Measurements from ENCODE around the gene RPS6KA4.
"Not testable (repeated sequence)": the region's sequence is repeated elsewhere in the genome, so short reads cannot be mapped to it uniquely, and the experiment has no call there.

Gene RPS6KA4

DNA sequence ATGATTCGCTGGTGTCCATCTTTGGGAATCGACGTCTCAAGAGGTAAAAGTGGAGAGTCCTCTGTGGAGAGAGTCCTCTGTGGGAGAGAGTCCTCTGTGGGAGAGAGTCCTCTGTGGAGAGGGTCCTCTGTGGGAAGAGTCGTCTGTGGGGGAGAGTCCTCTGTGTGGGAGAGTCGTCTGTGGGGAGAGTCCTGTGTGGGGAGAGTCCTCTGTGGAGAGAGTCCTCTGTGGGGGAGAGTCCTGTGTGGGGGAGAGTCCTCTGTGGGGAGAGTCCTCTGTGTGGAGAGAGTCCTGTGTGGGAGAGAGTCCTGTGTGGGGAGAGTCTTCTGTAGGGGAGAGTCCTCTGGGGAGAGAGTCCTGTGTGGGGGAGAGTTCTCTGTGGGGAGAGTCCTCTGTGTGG is 37.9 kb upstream of the RPS6KA4 start:
- TF ChIP-seq, protein P1, sequence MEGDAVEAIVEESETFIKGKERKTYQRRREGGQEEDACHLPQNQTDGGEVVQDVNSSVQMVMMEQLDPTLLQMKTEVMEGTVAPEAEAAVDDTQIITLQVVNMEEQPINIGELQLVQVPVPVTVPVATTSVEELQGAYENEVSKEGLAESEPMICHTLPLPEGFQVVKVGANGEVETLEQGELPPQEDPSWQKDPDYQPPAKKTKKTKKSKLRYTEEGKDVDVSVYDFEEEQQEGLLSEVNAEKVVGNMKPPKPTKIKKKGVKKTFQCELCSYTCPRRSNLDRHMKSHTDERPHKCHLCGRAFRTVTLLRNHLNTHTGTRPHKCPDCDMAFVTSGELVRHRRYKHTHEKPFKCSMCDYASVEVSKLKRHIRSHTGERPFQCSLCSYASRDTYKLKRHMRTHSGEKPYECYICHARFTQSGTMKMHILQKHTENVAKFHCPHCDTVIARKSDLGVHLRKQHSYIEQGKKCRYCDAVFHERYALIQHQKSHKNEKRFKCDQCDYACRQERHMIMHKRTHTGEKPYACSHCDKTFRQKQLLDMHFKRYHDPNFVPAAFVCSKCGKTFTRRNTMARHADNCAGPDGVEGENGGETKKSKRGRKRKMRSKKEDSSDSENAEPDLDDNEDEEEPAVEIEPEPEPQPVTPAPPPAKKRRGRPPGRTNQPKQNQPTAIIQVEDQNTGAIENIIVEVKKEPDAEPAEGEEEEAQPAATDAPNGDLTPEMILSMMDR (IDR thresholded peaks at IDR 0.05; ENCODE audit: low read depth, low read length, missing control alignments) = no peak
- no peak overlapping the region for H3K4me3 ChIP-seq (ENCODE audit: low read depth, low read length)
- no peak for DNase-seq (ENCODE audit: low read depth)

DNA sequence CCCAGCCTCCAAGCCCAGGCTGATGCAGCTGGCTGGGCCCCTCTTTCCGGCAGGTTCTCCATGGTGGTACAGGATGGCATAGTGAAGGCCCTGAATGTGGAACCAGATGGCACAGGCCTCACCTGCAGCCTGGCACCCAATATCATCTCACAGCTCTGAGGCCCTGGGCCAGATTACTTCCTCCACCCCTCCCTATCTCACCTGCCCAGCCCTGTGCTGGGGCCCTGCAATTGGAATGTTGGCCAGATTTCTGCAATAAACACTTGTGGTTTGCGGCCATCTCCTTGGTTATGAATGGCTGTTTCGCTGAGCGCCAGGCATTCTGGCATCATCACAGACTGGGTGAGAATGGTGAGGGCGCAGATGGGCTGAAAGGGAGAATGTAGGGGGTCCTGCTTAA is 37.4 kb upstream of the RPS6KA4 start:
- TF ChIP-seq, protein P1 (IDR thresholded peaks at IDR 0.05; ENCODE audit: low read depth, low read length, missing control alignments) = no peak
- DNase-seq (ENCODE audit: low read depth) = no peak
- no peak overlapping the region for H3K4me3 ChIP-seq (ENCODE audit: low read depth, low read length)

DNA sequence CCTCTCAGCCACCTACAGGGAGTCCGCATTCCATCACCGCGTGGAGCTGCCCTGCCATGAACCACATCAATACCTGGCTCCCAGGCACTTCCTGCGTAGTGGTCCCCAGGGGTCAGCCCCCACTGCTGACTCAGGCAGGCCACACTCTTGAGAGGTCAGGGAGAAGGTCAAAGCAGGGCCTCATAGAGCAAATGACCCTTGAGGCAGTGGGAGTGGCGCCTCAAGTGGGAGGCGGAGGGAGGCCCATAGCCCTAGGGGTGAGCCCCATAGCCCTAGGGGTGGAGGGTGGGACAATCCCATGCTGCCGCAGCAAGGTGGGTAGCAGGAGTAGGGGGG is 36.1 kb upstream of the RPS6KA4 start:
- no peak for DNase-seq (ENCODE audit: low read depth)
- TF ChIP-seq, protein P1 (IDR thresholded peaks at IDR 0.05; ENCODE audit: low read depth, low read length, missing control alignments) = no peak
- no peak overlapping the region for H3K4me3 ChIP-seq (ENCODE audit: low read depth, low read length)

DNA sequence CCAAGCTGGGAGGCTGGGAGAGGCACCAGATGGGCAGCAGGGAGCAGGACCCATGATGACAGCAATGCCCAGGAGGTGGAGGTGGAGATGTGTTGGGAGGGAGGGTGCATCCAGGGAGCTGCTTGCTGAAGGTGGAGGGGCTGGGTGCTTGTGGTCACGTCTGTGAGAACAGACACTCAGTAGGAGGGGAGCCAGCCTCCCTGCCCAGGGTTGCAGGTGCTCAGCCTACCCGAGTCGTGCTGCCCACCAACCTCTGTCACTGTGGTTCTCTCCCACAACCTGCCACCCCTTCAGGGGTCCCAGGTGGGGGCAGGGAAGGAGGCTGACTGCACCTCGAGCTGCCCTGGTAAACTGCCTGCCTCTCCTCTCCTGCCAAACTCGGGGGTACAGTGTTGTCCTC is 35.6 kb upstream of the RPS6KA4 start:
- DNase-seq (ENCODE audit: low read depth) = no peak

DNA sequence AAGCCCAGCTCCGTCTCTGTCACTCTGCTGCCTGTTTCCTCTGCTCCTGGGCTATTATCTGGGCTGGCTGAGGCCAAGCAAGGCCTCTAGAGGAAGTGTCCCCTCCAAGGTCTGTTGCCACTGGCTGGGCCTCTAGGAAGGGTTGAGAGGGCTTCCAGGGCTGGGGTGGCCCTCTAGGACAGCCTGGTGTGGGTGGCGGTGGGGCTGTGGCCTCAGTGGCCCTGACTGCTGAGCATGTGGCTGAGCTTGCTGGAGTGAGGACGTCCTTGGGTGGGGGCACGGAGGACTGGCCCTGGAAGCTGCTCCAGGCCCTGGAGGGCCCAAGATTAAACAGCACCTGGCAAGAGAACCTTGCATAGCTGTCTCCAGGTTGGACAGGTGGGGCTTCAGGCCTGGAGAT is 35.0 kb upstream of the RPS6KA4 start:
- not testable (repeated sequence) for H3K4me3 ChIP-seq (ENCODE audit: low read depth, low read length); DNase-seq (ENCODE audit: low read depth)

More for the DNA sequence above, 35.6 kb upstream of the RPS6KA4 start:
- TF ChIP-seq, protein P1 (IDR thresholded peaks at IDR 0.05; ENCODE audit: low read depth, low read length, missing control alignments) = no peak
- H3K4me3 ChIP-seq (ENCODE audit: low read depth, low read length) = no peak overlapping the region

DNA sequence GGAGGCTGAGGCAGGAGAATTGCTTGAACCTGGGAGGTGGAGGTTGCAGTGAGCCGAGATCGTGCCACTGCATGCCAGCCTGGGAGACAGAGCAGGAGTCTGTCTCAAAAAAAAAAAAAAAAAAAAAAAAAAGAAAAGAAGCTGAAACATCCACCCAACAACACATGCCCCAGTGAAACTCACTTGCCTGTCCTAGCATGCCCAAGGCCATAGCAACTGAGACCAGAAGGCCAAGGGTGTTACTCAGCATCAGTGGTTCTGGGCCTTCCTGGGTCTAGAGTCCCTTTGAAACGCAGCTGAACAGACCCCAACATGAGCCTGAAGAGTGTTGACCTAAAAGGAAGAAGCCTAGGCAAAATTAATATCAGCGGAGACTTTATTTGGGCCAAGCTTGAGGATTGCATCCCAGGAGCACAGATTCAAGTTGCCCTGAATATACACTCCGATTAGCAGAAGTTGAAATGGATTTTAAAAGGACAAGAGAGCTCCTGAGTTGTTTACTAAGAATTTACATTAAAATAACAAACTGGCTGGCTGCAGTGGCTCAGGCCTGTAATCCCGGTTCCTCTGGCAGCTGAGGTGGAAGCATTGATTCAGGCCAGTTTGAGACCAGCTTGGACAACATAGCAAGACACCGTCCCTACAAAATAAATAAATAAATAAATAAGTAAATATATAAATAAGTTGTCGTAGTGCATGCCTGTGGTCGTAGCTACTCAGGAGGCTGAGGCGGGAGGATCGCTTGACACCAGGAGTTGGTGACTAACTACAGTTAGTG is 34.1 kb upstream of the RPS6KA4 start:
- DNase-seq (ENCODE audit: low read depth) = no peak
- no peak overlapping the region for H3K4me3 ChIP-seq (ENCODE audit: low read depth, low read length)
- TF ChIP-seq, protein P1 (IDR thresholded peaks at IDR 0.05; ENCODE audit: low read depth, low read length, missing control alignments) = no peak

GRCh38 chr11:64327375-64327774 is 31.6 kb upstream of the RPS6KA4 start:
- TF ChIP-seq, protein P1 (IDR thresholded peaks at IDR 0.05; ENCODE audit: low read depth, low read length, missing control alignments) = no peak
- no peak for DNase-seq (ENCODE audit: low read depth)
- H3K4me3 ChIP-seq (ENCODE audit: low read depth, low read length) = no peak overlapping the region

Data from GM12864 (cell line).